ENCODE data around the gene LGMN. TPM values are rescaled to one million over a fixed set of nuclear protein-coding genes. Genes with fewer than 3 reads are reported as not detected.

Gene LGMN
- total RNA-seq, 1 donor from 2014 or later: 52.5 TPM

DNA sequence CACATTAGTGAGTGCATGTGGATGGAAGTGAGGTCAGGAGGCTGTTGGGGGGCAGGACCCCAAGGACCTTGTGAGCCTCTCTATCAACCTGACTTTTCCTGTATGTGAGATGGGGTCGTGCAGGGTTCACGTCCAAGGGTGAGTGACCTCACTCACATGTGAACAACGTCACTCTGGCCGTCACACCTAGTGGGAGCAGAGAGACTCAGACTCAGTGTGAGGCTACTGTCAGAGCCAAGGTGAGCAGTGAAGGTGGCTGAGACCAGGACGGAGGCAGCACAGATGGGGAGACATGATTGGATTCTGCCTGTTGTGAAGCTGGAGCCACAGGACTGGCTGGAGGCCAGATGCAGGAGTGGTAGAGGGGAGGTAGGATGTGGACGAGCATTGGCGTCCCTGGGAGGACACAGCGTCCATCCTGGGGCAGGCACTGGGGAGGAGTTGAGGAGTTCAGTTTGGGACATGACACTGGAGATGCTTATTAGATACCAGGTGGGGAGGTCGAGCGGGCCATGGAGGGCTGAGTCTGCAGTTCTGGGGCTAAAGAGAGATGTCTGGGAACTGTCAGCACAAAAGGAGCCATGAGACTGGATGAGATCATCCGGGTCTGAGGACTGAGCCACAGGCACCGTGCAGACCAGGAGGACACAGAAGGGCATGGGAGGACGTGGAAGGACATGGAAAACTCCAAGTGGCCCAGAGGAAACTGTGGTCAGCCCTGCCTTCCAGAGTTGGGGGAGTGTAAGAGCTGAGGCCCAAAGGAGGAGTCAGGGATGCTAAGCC is 92.8 kb downstream of the LGMN start:
- H3K27ac Mint-ChIP-seq: no peak overlapping the region
- no peaks in the 10 kb centered on the region for H3K9me3 Mint-ChIP-seq
- peaks cover 3% of the 10 kb centered on the region for H3K36me3 Mint-ChIP-seq
- TF ChIP-seq, protein P1, sequence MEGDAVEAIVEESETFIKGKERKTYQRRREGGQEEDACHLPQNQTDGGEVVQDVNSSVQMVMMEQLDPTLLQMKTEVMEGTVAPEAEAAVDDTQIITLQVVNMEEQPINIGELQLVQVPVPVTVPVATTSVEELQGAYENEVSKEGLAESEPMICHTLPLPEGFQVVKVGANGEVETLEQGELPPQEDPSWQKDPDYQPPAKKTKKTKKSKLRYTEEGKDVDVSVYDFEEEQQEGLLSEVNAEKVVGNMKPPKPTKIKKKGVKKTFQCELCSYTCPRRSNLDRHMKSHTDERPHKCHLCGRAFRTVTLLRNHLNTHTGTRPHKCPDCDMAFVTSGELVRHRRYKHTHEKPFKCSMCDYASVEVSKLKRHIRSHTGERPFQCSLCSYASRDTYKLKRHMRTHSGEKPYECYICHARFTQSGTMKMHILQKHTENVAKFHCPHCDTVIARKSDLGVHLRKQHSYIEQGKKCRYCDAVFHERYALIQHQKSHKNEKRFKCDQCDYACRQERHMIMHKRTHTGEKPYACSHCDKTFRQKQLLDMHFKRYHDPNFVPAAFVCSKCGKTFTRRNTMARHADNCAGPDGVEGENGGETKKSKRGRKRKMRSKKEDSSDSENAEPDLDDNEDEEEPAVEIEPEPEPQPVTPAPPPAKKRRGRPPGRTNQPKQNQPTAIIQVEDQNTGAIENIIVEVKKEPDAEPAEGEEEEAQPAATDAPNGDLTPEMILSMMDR (IDR thresholded peaks at IDR 0.05; ENCODE audit: unreplicated experiment): no peak
- H3K27me3 Mint-ChIP-seq (ENCODE audit: low read depth): no peaks in the 10 kb centered on the region
- no peak for DNase-seq (ENCODE audit: low spot score in 2 of 2, unreplicated experiment in 2 of 2)
- H3K4me1 Mint-ChIP-seq: no peaks in the 10 kb centered on the region
- H3K4me3 Mint-ChIP-seq: no peak overlapping the region

DNA sequence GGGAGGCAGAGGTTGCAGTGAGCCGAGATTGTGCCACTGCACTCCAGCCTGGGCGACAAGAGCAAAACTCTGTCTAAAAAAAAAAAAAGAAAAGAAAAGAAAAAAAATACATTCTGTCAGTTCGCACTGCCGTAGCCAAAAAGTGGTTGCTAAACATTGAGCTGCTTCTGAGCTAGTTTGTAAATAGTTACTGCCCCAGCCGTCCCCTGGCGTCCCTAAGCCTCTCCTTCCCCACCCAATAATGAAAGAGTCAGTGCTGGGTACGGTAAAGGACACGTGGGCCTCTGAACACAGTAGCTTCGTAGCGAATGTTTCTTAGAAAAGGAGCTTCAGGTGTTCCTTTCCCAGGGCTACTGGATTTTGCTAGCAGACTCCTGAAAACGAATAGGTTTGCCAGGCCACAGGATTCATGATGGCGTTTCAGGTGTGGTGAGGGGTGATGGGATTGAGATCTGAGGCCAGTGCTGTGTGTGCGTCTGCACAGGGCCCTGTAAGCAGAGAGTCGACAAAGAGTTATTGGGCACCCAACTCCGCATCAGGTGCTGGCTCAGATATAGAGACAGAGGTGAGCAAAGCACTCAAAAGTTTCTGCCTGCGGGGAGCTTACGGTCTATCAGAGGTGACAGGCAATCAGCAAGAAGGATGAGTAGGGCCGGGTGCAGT is 94.1 kb downstream of the LGMN start:
- no peaks in the 10 kb centered on the region for H3K27me3 Mint-ChIP-seq (ENCODE audit: low read depth)
- H3K27ac Mint-ChIP-seq: no peak overlapping the region
- no peak for DNase-seq (ENCODE audit: low spot score in 2 of 2, unreplicated experiment in 2 of 2)
- H3K9me3 Mint-ChIP-seq: no peaks in the 10 kb centered on the region
- no peak overlapping the region for H3K4me3 Mint-ChIP-seq
- peaks cover 3% of the 10 kb centered on the region for H3K36me3 Mint-ChIP-seq
- H3K4me1 Mint-ChIP-seq: no peaks in the 10 kb centered on the region
- TF ChIP-seq, protein P1 (IDR thresholded peaks at IDR 0.05; ENCODE audit: unreplicated experiment): no peak

Other genes with a start within 250 kb of the LGMN start
- 16.4 to 19.9 TPM (median 16.8 TPM) in 3 replicates for gene RIN3, start 234.8 kb downstream of the LGMN start, total RNA-seq
- 32.3 to 36.3 TPM (median 34.0 TPM) in 3 replicates for gene GOLGA5, start 45.7 kb upstream of the LGMN start, total RNA-seq
- not detected in 3 replicates for gene CHGA, start 174.5 kb upstream of the LGMN start, total RNA-seq

Measured in mesothelial cell of epicardium (in vitro differentiated cells).